Activated T-cell treated with anti-CD3 and anti-CD28 coated beads, Interleukin-2, amount 50 U/mL, for 1 hour (primary cell): ENCODE results near the gene ROR1.
"Not testable (repeated sequence)": the region's sequence is repeated elsewhere in the genome, so short reads cannot be mapped to it uniquely, and the experiment has no call there.

Source experiments
- DNase-seq: peaks from one replicate; pipeline ENCODE4 v3.0.0-alpha.2; 2020

Gene ROR1

DNA sequence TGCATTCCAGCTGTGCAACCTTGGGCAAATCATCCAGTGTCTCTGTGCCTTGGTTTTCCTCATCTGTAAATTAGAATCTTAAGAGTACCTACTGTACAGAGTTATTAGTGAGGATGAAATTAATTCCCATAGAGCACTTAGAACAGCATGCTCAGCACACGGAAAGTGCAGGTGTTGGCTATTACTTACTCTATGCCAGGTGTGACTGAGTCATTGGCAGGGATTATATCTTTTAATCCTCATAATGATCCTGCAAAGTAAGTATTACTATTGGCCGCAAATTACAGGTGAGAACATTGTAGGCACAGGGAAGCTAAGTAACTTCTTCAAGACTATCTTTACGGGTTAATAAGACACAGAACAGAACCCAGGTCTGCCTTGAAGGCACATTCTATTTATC lies 423.3 kb downstream of the ROR1 start:
- no peak for DNase-seq

DNA sequence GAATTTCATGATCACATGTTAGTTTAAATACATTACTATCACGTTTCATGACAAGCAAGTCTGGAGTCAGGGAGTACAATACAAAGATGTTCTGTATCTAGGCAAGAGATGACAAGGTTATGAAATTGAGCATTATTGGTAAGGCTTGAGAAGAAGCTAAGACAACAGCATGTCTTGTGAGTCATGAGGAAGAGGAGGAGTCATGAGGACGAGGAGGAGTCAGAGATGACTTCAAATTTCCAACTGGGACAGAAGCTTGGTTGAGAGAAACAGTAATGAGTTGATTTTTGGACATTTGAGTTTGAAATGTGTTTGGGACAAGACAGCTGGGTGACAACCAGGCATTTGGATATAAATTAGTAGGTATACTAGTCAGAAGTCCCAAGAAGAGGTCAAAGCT lies 425.3 kb downstream of the ROR1 start:
- no peak for DNase-seq

DNA sequence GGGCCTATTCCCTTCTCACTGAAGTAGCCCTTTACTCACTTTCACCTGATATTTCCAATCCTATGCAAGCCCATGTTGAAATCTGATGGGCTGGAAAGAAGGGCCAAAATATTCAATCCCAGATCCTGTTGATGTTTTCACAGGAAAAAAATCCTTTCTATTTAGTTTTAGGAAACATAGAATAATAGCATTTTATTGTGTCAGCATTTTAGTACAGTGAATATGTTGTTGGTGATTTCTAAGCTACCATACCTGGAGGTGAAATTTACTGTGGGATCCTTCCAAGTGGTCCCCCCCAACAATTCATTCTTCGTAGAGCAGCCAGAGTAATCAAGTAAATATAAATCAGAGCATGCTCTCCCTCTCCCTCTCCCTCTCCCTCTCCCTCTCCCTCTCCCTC lies 426.2 kb downstream of the ROR1 start:
- no peak for DNase-seq

DNA sequence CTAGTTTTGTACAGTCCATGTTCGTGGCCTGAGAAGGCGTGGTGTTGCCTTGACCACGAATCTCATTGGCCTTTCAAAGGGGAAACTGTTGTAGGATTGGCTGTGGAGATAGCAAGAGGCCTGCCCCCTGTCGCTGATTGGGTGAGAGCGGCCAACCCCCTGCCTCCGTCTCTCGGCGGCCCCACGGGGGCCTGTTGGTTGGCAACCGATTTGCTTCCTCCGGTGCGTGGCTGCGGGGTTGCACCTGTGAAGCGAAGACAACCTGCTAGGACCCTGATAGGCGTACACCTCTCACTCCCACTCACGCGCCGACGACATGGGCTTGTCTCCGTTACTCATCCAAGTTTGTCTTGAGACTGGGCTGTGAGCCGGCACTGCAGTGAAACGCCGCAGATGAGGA lies 429.6 kb downstream of the ROR1 start, which contains the start of gene UBE2U:
TSS of gene UBE2U (plus strand) at position 204 of the 400 bp plus-strand sequence. CDS start 428 bp downstream, outside the sequence.
- no peak for DNase-seq

DNA sequence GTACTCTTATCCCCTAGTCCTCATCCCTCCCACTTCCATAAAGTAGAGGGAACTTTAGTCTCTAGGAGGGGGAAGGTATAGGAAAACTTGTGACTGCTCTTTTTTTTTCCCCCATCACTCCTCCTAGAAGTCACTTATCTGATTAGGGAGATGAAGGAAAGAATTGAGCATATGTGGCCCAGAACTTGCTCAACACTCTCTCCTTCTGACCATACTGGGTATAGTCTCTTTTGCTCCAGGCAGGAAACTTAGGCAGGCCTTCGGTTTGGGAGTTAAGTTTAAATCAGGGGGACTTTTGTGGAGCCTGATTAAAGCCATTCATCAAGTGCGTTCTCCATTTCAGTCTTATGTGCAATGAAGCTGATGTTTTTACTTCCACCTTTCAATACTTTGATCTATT lies 435.4 kb downstream of the ROR1 start:
- no peak for DNase-seq

DNA sequence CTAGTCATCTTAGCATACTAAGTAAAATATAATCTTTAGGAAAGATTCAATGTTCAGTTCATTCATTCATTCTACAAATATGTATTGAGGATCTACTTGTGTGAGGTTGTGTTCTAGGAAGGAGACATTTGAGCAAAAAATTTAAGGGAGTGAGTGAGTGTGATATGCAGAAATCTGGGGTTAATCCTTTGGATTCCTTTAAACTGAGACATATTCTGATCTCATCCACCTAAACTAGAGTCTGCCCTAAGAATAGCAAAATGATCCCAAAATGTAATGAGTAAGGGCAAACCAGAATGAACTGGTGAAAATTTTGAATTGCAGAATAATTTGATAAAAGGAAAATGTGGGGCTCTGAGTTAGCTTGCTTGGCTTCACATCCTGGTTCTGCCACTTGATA lies 438.2 kb downstream of the ROR1 start:
- DNase-seq, result no peak

DNA sequence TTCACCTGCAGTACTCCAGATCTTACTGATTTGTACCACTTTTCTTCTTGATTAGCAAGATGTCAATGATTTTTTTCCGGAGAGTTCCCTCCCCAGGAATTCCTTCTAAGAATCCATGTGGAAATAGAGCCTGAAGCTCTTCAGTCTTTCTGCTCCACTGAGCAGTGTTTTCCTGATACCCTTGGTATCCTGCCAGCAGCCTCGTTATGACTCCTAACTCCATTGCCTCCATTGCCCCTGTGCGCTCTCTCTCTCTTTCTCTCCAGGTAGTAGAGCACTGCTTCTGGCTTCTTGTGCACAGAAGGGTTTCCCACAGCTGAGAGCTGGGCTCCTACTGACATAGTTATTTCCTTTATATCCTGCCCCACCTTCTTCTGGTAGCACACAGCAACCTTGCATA lies 441.8 kb downstream of the ROR1 start:
- DNase-seq, result no peak

DNA sequence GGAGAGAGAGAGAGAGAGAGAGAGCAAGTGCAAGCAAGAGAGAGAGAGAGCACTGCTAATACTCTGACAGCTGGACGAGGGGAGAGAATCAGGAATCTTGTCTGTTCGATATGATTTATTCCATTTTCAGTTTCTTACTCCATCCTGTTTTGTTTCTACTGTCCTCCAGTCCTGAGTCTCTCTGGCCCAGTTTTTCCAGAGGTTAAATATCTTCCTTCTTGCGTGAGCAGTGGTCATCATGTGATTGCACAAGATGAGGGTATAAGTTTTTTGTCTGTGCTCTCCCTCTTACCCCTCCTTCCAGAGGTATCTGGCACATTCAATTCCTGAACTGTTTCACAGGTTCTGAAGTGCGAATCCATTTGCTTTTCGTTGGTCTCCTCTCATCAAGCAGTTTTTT lies 446.4 kb downstream of the ROR1 start:
- DNase-seq, result no peak

DNA sequence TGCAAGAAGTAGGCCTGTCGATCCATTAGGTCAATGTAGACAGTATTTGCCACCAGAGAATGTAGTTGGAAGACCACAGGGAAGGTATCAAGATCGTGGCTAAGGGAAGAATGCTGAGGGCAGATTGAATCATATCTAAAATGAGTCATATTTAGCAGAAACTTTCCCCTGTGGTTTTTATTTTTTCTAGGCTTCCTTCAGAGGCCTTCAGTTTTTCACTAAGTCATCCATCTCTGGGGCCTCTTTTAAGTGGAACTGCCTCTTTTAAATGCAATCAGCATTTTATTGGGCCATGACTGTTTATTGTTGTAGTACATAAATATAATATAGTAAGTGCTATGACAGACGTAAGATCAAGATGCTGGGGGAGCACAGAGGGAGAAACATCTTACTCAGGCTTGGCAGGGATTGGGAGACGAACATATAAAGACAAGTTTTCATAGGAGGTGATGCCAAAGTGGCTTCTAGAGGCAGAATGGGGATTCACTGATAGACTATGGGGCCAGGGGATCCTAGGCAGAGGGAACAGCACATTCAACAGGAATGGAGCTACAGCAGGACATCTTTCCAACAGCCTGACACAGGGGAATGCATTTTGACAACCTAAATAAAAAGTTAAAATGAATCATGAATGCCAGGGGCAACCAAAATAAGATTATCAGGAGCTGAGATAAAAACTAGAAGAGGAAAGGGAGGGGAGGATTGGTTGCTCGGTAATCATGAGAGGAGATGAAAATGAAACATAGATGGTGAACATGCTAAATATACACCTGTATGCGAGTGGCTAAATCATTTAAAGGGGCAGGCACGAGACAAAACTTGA lies 449.7 kb downstream of the ROR1 start:
- DNase-seq, result no peak

DNA sequence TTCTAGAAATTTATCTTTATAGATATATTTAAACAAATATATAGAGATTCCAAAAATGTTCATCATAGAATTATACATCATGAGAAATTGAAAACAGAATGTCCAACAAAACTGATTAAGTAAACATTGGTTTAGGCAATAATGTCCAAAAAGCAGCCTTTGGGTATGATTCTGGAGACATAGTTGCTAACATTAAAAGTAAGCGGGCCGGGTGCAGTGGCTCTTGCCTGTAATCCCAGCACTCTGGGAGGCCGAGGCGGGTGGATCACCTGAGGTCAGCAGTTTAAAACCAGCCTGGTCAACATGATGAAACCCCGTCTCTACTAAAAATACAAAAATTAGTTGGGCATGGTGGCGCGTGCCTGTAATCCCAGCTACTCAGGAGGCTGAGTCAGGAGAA lies 450.4 kb downstream of the ROR1 start:
- DNase-seq, result not testable (repeated sequence)

DNA sequence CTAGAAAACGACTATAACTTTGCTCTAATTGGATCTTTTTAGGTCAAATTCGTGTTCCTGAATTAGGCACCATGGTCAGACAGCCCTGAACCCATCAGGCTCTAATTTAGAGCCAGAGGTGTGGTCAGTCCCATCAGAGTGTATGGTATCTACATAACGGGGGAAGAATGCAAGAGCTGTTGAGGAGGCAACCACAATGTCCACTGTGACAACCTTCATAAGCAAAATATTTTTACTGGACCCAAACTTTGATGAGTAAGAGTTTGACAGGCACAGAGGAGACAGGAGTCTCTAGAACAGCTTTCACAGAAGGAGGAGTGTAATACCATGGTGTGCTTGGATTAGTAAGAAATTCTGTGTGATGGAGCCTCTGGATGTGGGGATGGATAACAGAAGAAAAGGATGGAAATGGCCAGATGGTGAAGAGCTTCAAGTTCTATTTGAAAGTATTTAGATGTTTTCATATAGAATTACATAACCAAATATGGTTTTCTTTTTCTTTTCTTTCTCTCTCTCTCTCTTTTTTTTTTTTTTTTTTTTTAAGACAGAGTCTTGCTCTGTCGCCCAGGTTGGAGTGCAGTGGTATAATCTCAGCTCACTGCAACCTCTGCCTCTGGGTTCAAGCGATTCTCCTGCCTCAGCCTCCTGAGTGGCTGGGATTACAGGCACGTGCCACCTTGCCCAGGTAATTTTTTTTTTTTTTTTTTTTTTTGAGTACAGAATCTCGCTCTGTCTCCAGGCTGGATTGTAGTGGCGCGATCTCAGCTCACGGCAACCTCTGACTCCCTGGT lies 454.5 kb downstream of the ROR1 start:
- no peak for DNase-seq

DNA sequence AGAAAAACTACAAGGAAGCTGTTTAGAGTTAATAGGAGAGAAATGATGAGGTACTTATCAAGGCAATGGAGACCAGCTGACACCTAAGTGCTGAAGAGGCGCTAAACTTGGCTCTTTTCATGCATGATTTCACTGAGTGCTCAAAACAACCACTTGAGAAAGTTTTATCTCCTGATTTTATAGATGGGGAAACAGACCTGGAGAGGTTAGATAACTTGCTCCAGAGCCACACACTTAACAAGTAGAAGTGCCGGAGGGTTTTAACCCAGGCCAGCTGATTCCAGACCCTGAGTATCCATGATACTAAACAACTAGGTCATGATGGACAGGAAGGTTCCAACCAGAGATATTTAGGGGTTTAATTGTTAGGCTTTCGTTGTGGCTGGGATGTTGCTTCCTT lies 455.5 kb downstream of the ROR1 start:
- no peak for DNase-seq
